K562 (cell line): ENCODE measurements around the gene TMC4. TPM values are rescaled to one million over a fixed set of nuclear protein-coding genes. Genes with fewer than 3 reads are reported as not detected.
A peak's percentile ranks its signal among the peaks of the same experiment; 100 is the strongest.

Experiments used
- BCL6 ChIP-seq: fragments of 250-450 bp; sonication (Bioruptor Pico); IDR thresholded peaks from 2 replicates; pipeline ENCODE4 v1.4.0; 2020
- CSDE1 ChIP-seq, 2 experiments: fragments of 450-650 bp; IDR thresholded peaks; 2 replicates each; pipeline ENCODE4 v1.6.1; 2016; ENCODE audit warnings: mild to moderate bottlenecking in 1 of 2
- FOXO4 ChIP-seq: fragments of 450-650 bp; formaldehyde crosslinking; IDR thresholded peaks from 2 replicates; pipeline ENCODE4 v1.4.0; 2020; ENCODE audit warnings: mild to moderate bottlenecking, moderate library complexity
- KAT7 ChIP-seq: sonication (generic); formaldehyde crosslinking; IDR thresholded peaks from 2 replicates; pipeline ENCODE4 v1.8.0; 2022; ENCODE audit warnings: missing genetic modification reagents, mild to moderate bottlenecking, borderline replicate concordance
- LEF1 ChIP-seq: fragments of 450-650 bp; IDR thresholded peaks from 2 replicates; pipeline ENCODE4 v1.6.1; 2016; ENCODE audit warnings: mild to moderate bottlenecking
- MBD2 ChIP-seq: sonication (generic); IDR thresholded peaks from 2 replicates; pipeline ENCODE4 v1.6.1; 2016; ENCODE audit warnings: low read depth, borderline replicate concordance
- MIER1 ChIP-seq: fragments of 450-650 bp; IDR thresholded peaks from 2 replicates; pipeline ENCODE4 v1.6.1; 2016; ENCODE audit warnings: antibody characterized with exemption, mild to moderate bottlenecking, low read depth
- SIN3B ChIP-seq: fragments of 450-650 bp; IDR thresholded peaks from 2 replicates; pipeline ENCODE4 v1.6.1; 2017; ENCODE audit warnings: low read depth, mild to moderate bottlenecking, moderate library complexity
- SLC30A9 ChIP-seq: fragments of 250-450 bp; sonication (Bioruptor Pico); IDR thresholded peaks from 2 replicates; pipeline ENCODE4 v1.8.0; 2022; ENCODE audit warnings: mild to moderate bottlenecking, moderate library complexity
- TAF15 ChIP-seq: fragments of 200-400 bp; formaldehyde crosslinking; IDR thresholded peaks from 2 replicates; pipeline ENCODE4 v1.6.1; 2017; ENCODE audit warnings: mild to moderate bottlenecking, low read depth, low read length, moderate library complexity
- TGIF2 ChIP-seq: sonication (generic); formaldehyde crosslinking; IDR thresholded peaks from 2 replicates; pipeline ENCODE4 v1.8.1; 2022; ENCODE audit warnings: mild to moderate bottlenecking, missing genetic modification reagents, moderate library complexity
- ZFP1 ChIP-seq: fragments of 450-650 bp; formaldehyde crosslinking; IDR thresholded peaks from 2 replicates; pipeline ENCODE4 v1.4.0; 2020; ENCODE audit warnings: mild to moderate bottlenecking, mixed read lengths
- ZHX1 ChIP-seq: fragments of 150-350 bp; conservative IDR thresholded peaks from 2 replicates; pipeline ENCODE4 v1.6.1; 2014; ENCODE audit warnings: low read length
- ZNF124 ChIP-seq: sonication (generic); formaldehyde crosslinking; IDR thresholded peaks from 2 replicates; pipeline ENCODE4 v1.8.1; 2022; ENCODE audit warnings: missing genetic modification reagents
- ZNF3 ChIP-seq: fragments of 250-450 bp; sonication (Bioruptor Pico); IDR thresholded peaks from 2 replicates; pipeline ENCODE4 v1.5.0; 2021; ENCODE audit warnings: mild to moderate bottlenecking, moderate library complexity
- ZNF354B ChIP-seq: fragments of 250-450 bp; sonication (Bioruptor Pico); IDR thresholded peaks from 2 replicates; pipeline ENCODE4 v1.4.0; 2020
- polyA plus RNA-seq, 8 experiments: library from polyadenylated mRNA; depleted of rRNA in 4 of 8; stranded (reverse) in 5 of 8; unstranded in 3 of 8; fragments of >200 nt; fragmentation: Nextera tagmentation in 2 of 8; fragmentation: Illumina TruSeq in 1 of 8; extraction: Ambion mirVana in 2 of 8; extraction: Trizol in 1 of 8; gene quantifications; 2 replicates each; pipeline versions ENCODE4 v1.2.1 to v1.2.3, GENCODE V29; 2011 to 2014; ENCODE audit warnings: inconsistent platforms in 1 of 8, missing spikeins in 1 of 8
- total RNA-seq, 7 experiments: library from RNA; depleted of rRNA in 6 of 7; stranded (reverse); fragments of >200 nt in 6 of 7; fragmentation: Illumina TruSeq in 2 of 7; extraction: Trizol in 2 of 7; gene quantifications; 2 replicates each; pipeline versions ENCODE4 v1.2.1 to v1.2.3, GENCODE V29; 2011 to 2021; ENCODE audit warnings: low replicate concordance in 1 of 7
- TF ChIP-seq, protein P1 (sequence below): fragments of 450-650 bp; IDR thresholded peaks from 2 replicates; pipeline ENCODE4 v1.6.1; 2014; ENCODE audit warnings: low read depth, mild to moderate bottlenecking, moderate library complexity, borderline replicate concordance
- TF ChIP-seq, protein P2 (sequence below): fragments of 200-400 bp; formaldehyde crosslinking; IDR thresholded peaks from 2 replicates; pipeline ENCODE4 v1.6.1; 2017; ENCODE audit warnings: mild to moderate bottlenecking, low read depth, low read length, moderate library complexity

TMC4 gene
- total and polyA plus RNA-seq, 9 of the 15 experiments (the other 6 are each of a cell fraction or from before 2014, with no cell fraction given) = 0.12 to 0.79 (median 0.36) TPM; not detected in 2

GRCh38 chr19:54209811-54210494, 37.0 kb upstream of the TMC4 start (continued):
- TF ChIP-seq, protein P1, sequence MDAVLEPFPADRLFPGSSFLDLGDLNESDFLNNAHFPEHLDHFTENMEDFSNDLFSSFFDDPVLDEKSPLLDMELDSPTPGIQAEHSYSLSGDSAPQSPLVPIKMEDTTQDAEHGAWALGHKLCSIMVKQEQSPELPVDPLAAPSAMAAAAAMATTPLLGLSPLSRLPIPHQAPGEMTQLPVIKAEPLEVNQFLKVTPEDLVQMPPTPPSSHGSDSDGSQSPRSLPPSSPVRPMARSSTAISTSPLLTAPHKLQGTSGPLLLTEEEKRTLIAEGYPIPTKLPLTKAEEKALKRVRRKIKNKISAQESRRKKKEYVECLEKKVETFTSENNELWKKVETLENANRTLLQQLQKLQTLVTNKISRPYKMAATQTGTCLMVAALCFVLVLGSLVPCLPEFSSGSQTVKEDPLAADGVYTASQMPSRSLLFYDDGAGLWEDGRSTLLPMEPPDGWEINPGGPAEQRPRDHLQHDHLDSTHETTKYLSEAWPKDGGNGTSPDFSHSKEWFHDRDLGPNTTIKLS = no peak
- TF ChIP-seq CSDE1 (IDR thresholded peaks at IDR 0.05) = no peak; a peak in 1 of 4 replicates
- TF ChIP-seq KAT7 (CRISPR knock-in tag) = peak; percentile 63; the same call in 1 of the 2 replicates
- TF ChIP-seq TGIF2 (CRISPR knock-in tag) = no peak
- TF ChIP-seq ZHX1 = no peak
- no peak for TF ChIP-seq TAF15
- TF ChIP-seq FOXO4 = no peak
- no peak for TF ChIP-seq ZNF3 (CRISPR knock-in tag)
- no peak for TF ChIP-seq SIN3B
- TF ChIP-seq MIER1 = no peak
- no peak for TF ChIP-seq BCL6 (CRISPR knock-in tag)
- TF ChIP-seq SLC30A9 (CRISPR knock-in tag) = no peak
- TF ChIP-seq, protein P2, sequence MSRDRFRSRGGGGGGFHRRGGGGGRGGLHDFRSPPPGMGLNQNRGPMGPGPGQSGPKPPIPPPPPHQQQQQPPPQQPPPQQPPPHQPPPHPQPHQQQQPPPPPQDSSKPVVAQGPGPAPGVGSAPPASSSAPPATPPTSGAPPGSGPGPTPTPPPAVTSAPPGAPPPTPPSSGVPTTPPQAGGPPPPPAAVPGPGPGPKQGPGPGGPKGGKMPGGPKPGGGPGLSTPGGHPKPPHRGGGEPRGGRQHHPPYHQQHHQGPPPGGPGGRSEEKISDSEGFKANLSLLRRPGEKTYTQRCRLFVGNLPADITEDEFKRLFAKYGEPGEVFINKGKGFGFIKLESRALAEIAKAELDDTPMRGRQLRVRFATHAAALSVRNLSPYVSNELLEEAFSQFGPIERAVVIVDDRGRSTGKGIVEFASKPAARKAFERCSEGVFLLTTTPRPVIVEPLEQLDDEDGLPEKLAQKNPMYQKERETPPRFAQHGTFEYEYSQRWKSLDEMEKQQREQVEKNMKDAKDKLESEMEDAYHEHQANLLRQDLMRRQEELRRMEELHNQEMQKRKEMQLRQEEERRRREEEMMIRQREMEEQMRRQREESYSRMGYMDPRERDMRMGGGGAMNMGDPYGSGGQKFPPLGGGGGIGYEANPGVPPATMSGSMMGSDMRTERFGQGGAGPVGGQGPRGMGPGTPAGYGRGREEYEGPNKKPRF = no peak
- peak; percentile 75; the same call in 1 of the 2 replicates for TF ChIP-seq LEF1
- TF ChIP-seq MBD2 = peak; percentile 59; the same call in 1 of the 2 replicates
- no peak for TF ChIP-seq ZNF354B
- no peak for TF ChIP-seq ZNF124 (CRISPR knock-in tag)
- TF ChIP-seq ZFP1 (CRISPR knock-in tag) = no peak
